Measurements from ENCODE around the gene GTPBP8.

- TF ChIP-seq CTCF (IDR thresholded peaks at IDR 0.05) (peak in 1 of 3 experiments; percentile 8), POLR2A (IDR thresholded peaks at IDR 0.05) (peak in 1 of 2 donors; percentile 81)
Observed at GRCh38 chr3:112990672-112991602, at the start of gene GTPBP8.

All from vagina (tissue), 2 donors.